Panc1 (cell line): Measurements from ENCODE around the gene TMC4.

Experiments
- POLR2AphosphoS5 ChIP-seq: IDR thresholded peaks from 2 replicates; pipeline ENCODE4 v1.6.1; 2012; ENCODE audit warnings: mild to moderate bottlenecking, low read depth, low read length, moderate library complexity
- SIN3A ChIP-seq: IDR thresholded peaks from 2 replicates; pipeline ENCODE4 v1.6.1; 2012; ENCODE audit warnings: low read depth, mild to moderate bottlenecking, low read length, moderate library complexity, borderline replicate concordance; ENCODE audit not compliant: insufficient read depth
- TCF7L2 ChIP-seq: IDR thresholded peaks from 2 replicates; pipeline ENCODE4 v1.6.1; 2011; ENCODE audit warnings: mild to moderate bottlenecking, low read depth, low read length, inconsistent platforms
- TF ChIP-seq, protein P1 (sequence below): fragments of 450-650 bp; IDR thresholded peaks from 2 replicates; pipeline ENCODE4 v1.5.1; 2017; ENCODE audit warnings: mild to moderate bottlenecking

DNA sequence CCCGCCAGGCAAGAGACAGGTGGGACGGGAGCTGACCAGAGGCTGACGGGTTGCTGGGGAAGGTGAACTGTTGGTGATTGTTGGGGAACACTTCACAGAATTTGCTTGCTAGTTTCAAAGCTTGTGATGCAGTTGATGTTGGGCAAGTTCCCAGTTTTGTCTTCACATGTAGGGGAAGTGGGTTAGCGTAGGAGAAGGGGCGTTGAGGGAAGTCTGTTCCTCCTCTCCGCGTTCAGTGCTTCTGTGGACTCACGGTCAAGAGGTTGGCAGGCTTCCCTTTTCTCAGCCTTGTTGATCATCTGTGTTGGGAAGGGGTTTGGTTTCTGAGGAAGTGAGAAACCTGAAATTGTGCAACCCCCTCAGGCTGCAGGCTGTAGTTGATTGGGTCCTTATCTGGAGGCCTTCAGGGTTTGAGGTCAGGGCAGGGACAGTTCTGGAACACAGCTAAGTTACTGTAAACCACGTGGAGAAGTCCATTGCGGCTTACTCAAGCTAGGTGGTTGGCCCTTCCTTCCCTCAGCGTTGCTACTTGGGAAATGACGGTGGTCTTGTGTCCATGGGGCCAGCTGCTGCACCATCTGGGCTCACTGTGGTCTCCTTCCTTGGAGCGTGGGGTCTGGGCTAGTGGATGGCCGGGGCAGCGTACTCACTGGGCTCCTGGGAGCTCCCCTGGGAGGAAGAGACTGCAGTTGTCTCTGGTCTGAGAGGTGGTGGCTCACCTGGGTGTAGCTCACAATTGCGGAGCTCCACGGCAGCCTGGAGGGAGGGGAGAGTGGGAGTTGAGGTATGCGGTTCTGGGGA is 35.2 kb upstream of the TMC4 start:
- TF ChIP-seq, protein P1, sequence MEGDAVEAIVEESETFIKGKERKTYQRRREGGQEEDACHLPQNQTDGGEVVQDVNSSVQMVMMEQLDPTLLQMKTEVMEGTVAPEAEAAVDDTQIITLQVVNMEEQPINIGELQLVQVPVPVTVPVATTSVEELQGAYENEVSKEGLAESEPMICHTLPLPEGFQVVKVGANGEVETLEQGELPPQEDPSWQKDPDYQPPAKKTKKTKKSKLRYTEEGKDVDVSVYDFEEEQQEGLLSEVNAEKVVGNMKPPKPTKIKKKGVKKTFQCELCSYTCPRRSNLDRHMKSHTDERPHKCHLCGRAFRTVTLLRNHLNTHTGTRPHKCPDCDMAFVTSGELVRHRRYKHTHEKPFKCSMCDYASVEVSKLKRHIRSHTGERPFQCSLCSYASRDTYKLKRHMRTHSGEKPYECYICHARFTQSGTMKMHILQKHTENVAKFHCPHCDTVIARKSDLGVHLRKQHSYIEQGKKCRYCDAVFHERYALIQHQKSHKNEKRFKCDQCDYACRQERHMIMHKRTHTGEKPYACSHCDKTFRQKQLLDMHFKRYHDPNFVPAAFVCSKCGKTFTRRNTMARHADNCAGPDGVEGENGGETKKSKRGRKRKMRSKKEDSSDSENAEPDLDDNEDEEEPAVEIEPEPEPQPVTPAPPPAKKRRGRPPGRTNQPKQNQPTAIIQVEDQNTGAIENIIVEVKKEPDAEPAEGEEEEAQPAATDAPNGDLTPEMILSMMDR = no peak
- TF ChIP-seq POLR2AphosphoS5 (peak; percentile 84), TCF7L2 (no peak), SIN3A (0 out of 2 replicates have a peak, but pooled peaks have one; percentile 51)
